ENCODE measurements around the gene TFR2. TPM values are rescaled to one million over a fixed set of nuclear protein-coding genes. Genes with fewer than 3 reads are reported as not detected.

TFR2 gene
- total and polyA plus RNA-seq, 9 of the 15 experiments (the other 6 are each of a cell fraction or from before 2014, with no cell fraction given), result 3.8 to 123 (median 51.1) TPM

DNA sequence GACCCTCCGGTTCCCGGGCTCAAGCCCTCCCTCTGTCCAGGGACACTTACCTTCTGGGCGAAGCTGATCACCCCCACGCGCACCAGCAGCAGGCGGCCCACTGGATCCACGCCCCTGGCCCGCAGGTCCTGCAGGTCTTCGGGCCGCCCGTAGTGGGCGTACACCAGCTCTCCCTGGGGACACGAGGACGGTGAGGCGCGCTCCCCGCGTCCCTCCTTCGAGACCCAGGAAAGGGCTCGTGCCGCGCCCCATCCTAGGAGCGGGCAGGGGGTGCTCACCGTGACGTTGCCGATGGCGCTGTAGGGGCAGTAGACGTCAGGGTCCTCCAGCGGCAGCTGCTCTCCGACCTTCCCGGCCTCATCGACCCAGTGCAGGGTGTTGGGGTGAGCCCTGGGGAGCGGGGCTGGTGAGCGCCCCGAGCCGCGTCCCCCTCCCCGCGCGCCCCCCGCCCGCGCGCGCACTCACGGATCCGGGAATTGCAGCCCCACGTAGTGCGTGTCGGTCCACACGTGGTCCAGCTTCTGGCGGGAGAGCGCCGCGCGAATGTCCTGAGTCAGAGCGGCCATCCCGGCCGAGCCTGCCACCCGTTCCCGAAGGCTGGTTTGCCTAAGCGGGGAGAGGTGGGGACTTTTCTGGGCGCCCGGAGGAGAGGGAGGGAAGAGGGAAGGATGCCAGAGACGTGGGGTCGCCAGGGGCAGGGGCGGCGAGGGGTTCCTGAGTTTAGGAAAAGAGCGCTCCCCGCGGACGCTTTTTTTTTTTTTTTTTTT is 8.2 kb downstream of the TFR2 start:
- no peak overlapping the region for H3K4me2 ChIP-seq (ENCODE audit: insufficient read depth, low read length)
- ATAC-seq (no peak), DNase-seq (ENCODE audit: extremely low read depth in 1 of 4, low spot score in 3 of 4) (peak in 1 of 4 experiments; percentile 41), FAIRE-seq (no peak)
- H3K27me3 ChIP-seq (ENCODE audit: control insufficient read depth in 2 of 2, insufficient read depth in 2 of 2, low read length in 2 of 2), result no peaks in the 10 kb centered on the region
- BruUV-seq (replicated peaks), result no TSS peak
- H3K27ac ChIP-seq (ENCODE audit: extremely low read depth, low read depth, low read length), result no peak overlapping the region
- no peaks in the 10 kb centered on the region; the same call in 1 of the 2 replicates for H4K20me1 ChIP-seq (replicated peaks; ENCODE audit: control insufficient read depth, insufficient read depth, low read length)
- CTCF ChIA-PET (ENCODE audit: low intra/inter-chr PET ratio), result no interaction called here
- POLR2A ChIA-PET, result interaction anchor here (0.7 to 1.4 kb wide), 2 partner anchors 21 to 382 kb away, joined by 3 to 5 read pairs; partner anchors contain the start of gene MOSPD3
- H3K4me1 ChIP-seq (replicated peaks in 1 of 2; ENCODE audit: control insufficient read depth in 2 of 2, insufficient read depth in 2 of 2, low read length in 2 of 2), result peaks cover 0 to 14% of the 10 kb centered on the region in 2 experiments; a peak in 2 of 5 replicates
- H2AFZ ChIP-seq (ENCODE audit: low read depth, low read length), result no peak overlapping the region
- no peak overlapping the region for H3K4me3 ChIP-seq
- H3K9me3 ChIP-seq (replicated peaks; ENCODE audit: control insufficient read depth, insufficient read depth, low read depth, low read length), result no peaks in the 10 kb centered on the region
- in situ Hi-C loops (cut with MboI) (no loop called here), intact Hi-C loops (cut with micrococcal nuclease) (no loop called here)
- WGBS (ENCODE audit: insufficient coverage, low coverage, missing lambda C conversion rate), result 97% methylated on average over 40 of the region's 72 CpGs
- H3K9ac ChIP-seq (ENCODE audit: insufficient read depth in 1 of 2, low read depth in 2 of 2, low read length in 2 of 2), result no peak overlapping the region
- H3K79me2 ChIP-seq (ENCODE audit: control insufficient read depth, insufficient read depth, low read length), result peaks cover 23% of the 10 kb centered on the region
- peaks cover 67% of the 10 kb centered on the region for H3K36me3 ChIP-seq (ENCODE audit: control insufficient read depth, insufficient read depth, low read length)
- no peaks in the 10 kb centered on the region for H3K9me1 ChIP-seq (ENCODE audit: control insufficient read depth, insufficient read depth, low read length)
- TF ChIP-seq OTX1 (CRISPR knock-in tag; IDR thresholded peaks at IDR 0.05), result no peak
- TF ChIP-seq, protein P1, sequence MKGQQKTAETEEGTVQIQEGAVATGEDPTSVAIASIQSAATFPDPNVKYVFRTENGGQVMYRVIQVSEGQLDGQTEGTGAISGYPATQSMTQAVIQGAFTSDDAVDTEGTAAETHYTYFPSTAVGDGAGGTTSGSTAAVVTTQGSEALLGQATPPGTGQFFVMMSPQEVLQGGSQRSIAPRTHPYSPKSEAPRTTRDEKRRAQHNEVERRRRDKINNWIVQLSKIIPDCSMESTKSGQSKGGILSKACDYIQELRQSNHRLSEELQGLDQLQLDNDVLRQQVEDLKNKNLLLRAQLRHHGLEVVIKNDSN (CRISPR knock-in tag; IDR thresholded peaks at IDR 0.05), result no peak
- TF ChIP-seq MTA2 (IDR thresholded peaks at IDR 0.05; ENCODE audit: low read depth), result no peak
- TF ChIP-seq, protein P2, sequence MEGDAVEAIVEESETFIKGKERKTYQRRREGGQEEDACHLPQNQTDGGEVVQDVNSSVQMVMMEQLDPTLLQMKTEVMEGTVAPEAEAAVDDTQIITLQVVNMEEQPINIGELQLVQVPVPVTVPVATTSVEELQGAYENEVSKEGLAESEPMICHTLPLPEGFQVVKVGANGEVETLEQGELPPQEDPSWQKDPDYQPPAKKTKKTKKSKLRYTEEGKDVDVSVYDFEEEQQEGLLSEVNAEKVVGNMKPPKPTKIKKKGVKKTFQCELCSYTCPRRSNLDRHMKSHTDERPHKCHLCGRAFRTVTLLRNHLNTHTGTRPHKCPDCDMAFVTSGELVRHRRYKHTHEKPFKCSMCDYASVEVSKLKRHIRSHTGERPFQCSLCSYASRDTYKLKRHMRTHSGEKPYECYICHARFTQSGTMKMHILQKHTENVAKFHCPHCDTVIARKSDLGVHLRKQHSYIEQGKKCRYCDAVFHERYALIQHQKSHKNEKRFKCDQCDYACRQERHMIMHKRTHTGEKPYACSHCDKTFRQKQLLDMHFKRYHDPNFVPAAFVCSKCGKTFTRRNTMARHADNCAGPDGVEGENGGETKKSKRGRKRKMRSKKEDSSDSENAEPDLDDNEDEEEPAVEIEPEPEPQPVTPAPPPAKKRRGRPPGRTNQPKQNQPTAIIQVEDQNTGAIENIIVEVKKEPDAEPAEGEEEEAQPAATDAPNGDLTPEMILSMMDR (IDR thresholded peaks at IDR 0.05 in 2 of 3, conservative IDR thresholded peaks at IDR 0.05 in 1 of 3; ENCODE audit: insufficient read depth in 2 of 3, low read depth in 1 of 3, low read length in 3 of 3), result peak in 2 of 3 experiments; percentile 14 to 21; a peak in 1 of 6 replicates
- TF ChIP-seq U2AF1 (optimal IDR thresholded peaks at IDR 0.05; ENCODE audit: low read depth, low read length), result peak; percentile 45
- peak; percentile 65 for TF ChIP-seq POLR2G (IDR thresholded peaks at IDR 0.05; ENCODE audit: low read depth, low read length)
- TF ChIP-seq, protein P3, sequence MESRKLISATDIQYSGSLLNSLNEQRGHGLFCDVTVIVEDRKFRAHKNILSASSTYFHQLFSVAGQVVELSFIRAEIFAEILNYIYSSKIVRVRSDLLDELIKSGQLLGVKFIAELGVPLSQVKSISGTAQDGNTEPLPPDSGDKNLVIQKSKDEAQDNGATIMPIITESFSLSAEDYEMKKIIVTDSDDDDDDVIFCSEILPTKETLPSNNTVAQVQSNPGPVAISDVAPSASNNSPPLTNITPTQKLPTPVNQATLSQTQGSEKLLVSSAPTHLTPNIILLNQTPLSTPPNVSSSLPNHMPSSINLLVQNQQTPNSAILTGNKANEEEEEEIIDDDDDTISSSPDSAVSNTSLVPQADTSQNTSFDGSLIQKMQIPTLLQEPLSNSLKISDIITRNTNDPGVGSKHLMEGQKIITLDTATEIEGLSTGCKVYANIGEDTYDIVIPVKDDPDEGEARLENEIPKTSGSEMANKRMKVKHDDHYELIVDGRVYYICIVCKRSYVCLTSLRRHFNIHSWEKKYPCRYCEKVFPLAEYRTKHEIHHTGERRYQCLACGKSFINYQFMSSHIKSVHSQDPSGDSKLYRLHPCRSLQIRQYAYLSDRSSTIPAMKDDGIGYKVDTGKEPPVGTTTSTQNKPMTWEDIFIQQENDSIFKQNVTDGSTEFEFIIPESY (CRISPR knock-in tag; IDR thresholded peaks at IDR 0.05), result peak; percentile 78
- no peak for TF ChIP-seq CBX3 (IDR thresholded peaks at IDR 0.05; ENCODE audit: borderline replicate concordance in 1 of 2, low read length in 2 of 2)
- TF ChIP-seq SIRT6 (IDR thresholded peaks at IDR 0.05; ENCODE audit: low read depth, low read length), result no peak
- peak; percentile 54 for TF ChIP-seq RBFOX2 (IDR thresholded peaks at IDR 0.05; ENCODE audit: low read depth, low read length)
- no peak for TF ChIP-seq HDAC6 (IDR thresholded peaks at IDR 0.05; ENCODE audit: low read depth, low read length)
- TF ChIP-seq SMARCC2 (IDR thresholded peaks at IDR 0.05; ENCODE audit: low read depth), result no peak
- TF ChIP-seq, protein P4, sequence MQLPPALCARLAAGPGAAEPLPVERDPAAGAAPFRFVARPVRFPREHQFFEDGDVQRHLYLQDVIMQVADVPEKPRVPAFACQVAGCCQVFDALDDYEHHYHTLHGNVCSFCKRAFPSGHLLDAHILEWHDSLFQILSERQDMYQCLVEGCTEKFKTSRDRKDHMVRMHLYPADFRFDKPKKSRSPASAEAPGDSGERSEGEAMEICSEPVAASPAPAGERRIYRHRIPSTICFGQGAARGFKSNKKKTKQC (CRISPR knock-in tag; IDR thresholded peaks at IDR 0.05), result no peak
- no peak for TF ChIP-seq RHOXF2B (CRISPR knock-in tag; conservative IDR thresholded peaks at IDR 0.05)
- TF ChIP-seq CREM (IDR thresholded peaks at IDR 0.05; ENCODE audit: low read depth), result no peak
- TF ChIP-seq ZNF165 (CRISPR knock-in tag; IDR thresholded peaks at IDR 0.05; ENCODE audit: borderline replicate concordance), result no peak
- peak; percentile 58 for TF ChIP-seq PCBP1 (IDR thresholded peaks at IDR 0.05; ENCODE audit: low read depth, low read length, poor library complexity, severe bottlenecking)

Data from K562 (cell line).